Neural progenitor cell (in vitro differentiated cells): Measurements from ENCODE around the gene LIPC. TPM values are rescaled to one million over a fixed set of nuclear protein-coding genes. Genes with fewer than 3 reads are reported as not detected.
A peak's percentile ranks its signal among the peaks of the same experiment; 100 is the strongest.

Experiments
- DNase-seq: peaks from one replicate; pipeline ENCODE4 v3.0.0-alpha.2; 2016; ENCODE audit warnings: low spot score
- H2AFZ ChIP-seq: fragments of 200-600 bp; sonication (generic); replicated peaks from 2 replicates; pipeline ENCODE4 v1.6.1; 2016; ENCODE audit warnings: antibody characterized with exemption
- H3F3A ChIP-seq: fragments of 200-600 bp; sonication (generic); 2 replicates; pipeline ENCODE4 v1.6.1; 2016; ENCODE audit warnings: antibody characterized with exemption, low read depth
- H3K27ac ChIP-seq: fragments of 200-600 bp; sonication (generic); 2 replicates; pipeline ENCODE4 v1.5.1; 2016; ENCODE audit warnings: mild to moderate bottlenecking
- H3K27me3 ChIP-seq: fragments of 200-600 bp; sonication (generic); 2 replicates; pipeline ENCODE4 v1.6.1; 2016; ENCODE audit warnings: mild to moderate bottlenecking, moderate library complexity
- H3K36me3 ChIP-seq: fragments of 200-600 bp; sonication (generic); 2 replicates; pipeline ENCODE4 v1.5.1; 2016
- H3K4me1 ChIP-seq: fragments of 200-600 bp; sonication (generic); 2 replicates; pipeline ENCODE4 v1.6.1; 2016; ENCODE audit warnings: mixed run types
- H3K4me2 ChIP-seq: fragments of 200-600 bp; sonication (generic); 2 replicates; pipeline ENCODE4 v1.6.1; 2016
- H3K4me3 ChIP-seq: fragments of 200-600 bp; sonication (generic); 2 replicates; pipeline ENCODE4 v1.5.1; 2016
- H3K79me2 ChIP-seq: fragments of 200-600 bp; sonication (generic); 2 replicates; pipeline ENCODE4 v1.6.1; 2016; ENCODE audit warnings: low read depth
- H3K9ac ChIP-seq: fragments of 200-600 bp; sonication (generic); 2 replicates; pipeline ENCODE4 v1.6.1; 2016
- H3K9me3 ChIP-seq: fragments of 200-600 bp; sonication (generic); 2 replicates; pipeline ENCODE4 v1.5.1; 2016; ENCODE audit warnings: low read depth
- H4K20me1 ChIP-seq: fragments of 200-600 bp; sonication (generic); 2 replicates; pipeline ENCODE4 v1.6.1; 2016; ENCODE audit warnings: low read depth
- H3K27ac Mint-ChIP-seq: 3 replicates; pipeline ENCODE4 v1.8.0; 2021; ENCODE audit warnings: mixed read lengths
- H3K27me3 Mint-ChIP-seq: 2 replicates; pipeline ENCODE4 v1.8.0; 2022; ENCODE audit warnings: low read depth, mild to moderate bottlenecking, inconsistent platforms, moderate library complexity, mixed read lengths; ENCODE audit not compliant: insufficient read depth
- H3K36me3 Mint-ChIP-seq: 3 replicates; pipeline ENCODE4 v1.8.0; 2021; ENCODE audit warnings: mixed read lengths
- H3K4me1 Mint-ChIP-seq: 3 replicates; pipeline ENCODE4 v1.8.0; 2021; ENCODE audit warnings: mixed read lengths
- H3K4me3 Mint-ChIP-seq: 3 replicates; pipeline ENCODE4 v1.8.0; 2021; ENCODE audit warnings: mild to moderate bottlenecking, moderate library complexity, mixed read lengths
- H3K9me3 Mint-ChIP-seq: 3 replicates; pipeline ENCODE4 v1.8.0; 2020; ENCODE audit warnings: mixed read lengths
- EZH2 ChIP-seq: fragments of 200-600 bp; sonication (generic); IDR thresholded peaks from 2 replicates; pipeline ENCODE4 v1.6.1; 2017; ENCODE audit warnings: antibody characterized with exemption, mild to moderate bottlenecking, moderate library complexity
- EZH2phosphoT487 ChIP-seq: fragments of 200-600 bp; sonication (generic); IDR thresholded peaks from 2 replicates; pipeline ENCODE4 v1.6.1; 2017; ENCODE audit warnings: antibody characterized with exemption
- total RNA-seq: library from RNA; depleted of rRNA; stranded (reverse); fragments of >200 nt; gene quantifications from 2 replicates; pipeline ENCODE4 v1.2.3, GENCODE V29; 2015; ENCODE audit warnings: low replicate concordance
- TF ChIP-seq, protein P1 (sequence below): fragments of 200-600 bp; sonication (generic); IDR thresholded peaks from 2 replicates; pipeline ENCODE4 v1.5.1; 2017; ENCODE audit warnings: antibody characterized with exemption, mild to moderate bottlenecking

LIPC gene
- total RNA-seq, 1 donor from 2014 or later: not detected

DNA sequence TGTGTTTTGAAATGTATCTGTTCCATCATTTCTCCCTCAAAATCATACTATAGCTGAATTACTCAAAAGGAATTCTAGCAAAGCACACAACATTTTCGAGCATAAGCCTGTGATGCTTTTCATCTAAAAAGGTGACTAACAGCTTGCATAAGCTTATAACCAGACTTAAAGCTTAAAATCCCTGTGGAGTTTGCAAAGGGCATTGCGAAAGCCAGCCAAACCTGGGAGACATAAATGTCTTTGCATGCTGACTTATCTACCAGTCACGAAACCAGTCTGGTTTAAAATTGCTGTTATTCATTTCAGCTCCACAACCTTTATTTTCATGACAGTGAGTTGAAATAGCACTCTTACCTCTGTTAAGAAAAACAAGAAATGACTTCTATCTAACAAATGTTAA, 35.6 kb upstream of the LIPC start:
- Histone ChIP-seq H3K79me2 (no peaks in the 10 kb centered on the region), H3K36me3 (no peaks in the 10 kb centered on the region), H2AFZ (no peak overlapping the region), H3F3A (no peaks in the 10 kb centered on the region), H3K4me2 (no peak overlapping the region), H3K27me3 (no peaks in the 10 kb centered on the region), H3K4me3 (no peak overlapping the region), H3K9me3 (no peaks in the 10 kb centered on the region), H3K27ac (no peak overlapping the region), H4K20me1 (no peaks in the 10 kb centered on the region), H3K4me1 (peaks cover 13% of the 10 kb centered on the region), H3K9ac (no peak overlapping the region)
- TF ChIP-seq EZH2 (no peak), EZH2phosphoT487 (no peak)
- TF ChIP-seq, protein P1, sequence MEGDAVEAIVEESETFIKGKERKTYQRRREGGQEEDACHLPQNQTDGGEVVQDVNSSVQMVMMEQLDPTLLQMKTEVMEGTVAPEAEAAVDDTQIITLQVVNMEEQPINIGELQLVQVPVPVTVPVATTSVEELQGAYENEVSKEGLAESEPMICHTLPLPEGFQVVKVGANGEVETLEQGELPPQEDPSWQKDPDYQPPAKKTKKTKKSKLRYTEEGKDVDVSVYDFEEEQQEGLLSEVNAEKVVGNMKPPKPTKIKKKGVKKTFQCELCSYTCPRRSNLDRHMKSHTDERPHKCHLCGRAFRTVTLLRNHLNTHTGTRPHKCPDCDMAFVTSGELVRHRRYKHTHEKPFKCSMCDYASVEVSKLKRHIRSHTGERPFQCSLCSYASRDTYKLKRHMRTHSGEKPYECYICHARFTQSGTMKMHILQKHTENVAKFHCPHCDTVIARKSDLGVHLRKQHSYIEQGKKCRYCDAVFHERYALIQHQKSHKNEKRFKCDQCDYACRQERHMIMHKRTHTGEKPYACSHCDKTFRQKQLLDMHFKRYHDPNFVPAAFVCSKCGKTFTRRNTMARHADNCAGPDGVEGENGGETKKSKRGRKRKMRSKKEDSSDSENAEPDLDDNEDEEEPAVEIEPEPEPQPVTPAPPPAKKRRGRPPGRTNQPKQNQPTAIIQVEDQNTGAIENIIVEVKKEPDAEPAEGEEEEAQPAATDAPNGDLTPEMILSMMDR: no peak
- Mint-ChIP-seq H3K4me1 (peaks cover 36% of the 10 kb centered on the region), H3K36me3 (no peaks in the 10 kb centered on the region), H3K9me3 (no peaks in the 10 kb centered on the region), H3K4me3 (no peak overlapping the region), H3K27me3 (peaks cover 2% of the 10 kb centered on the region), H3K27ac (no peak overlapping the region)
- no peak for DNase-seq

GRCh38 chr15:58398071-58398470, 33.7 kb upstream of the LIPC start:
- Histone ChIP-seq H3K4me1 (peaks cover 8% of the 10 kb centered on the region), H4K20me1 (no peaks in the 10 kb centered on the region), H3K9me3 (no peaks in the 10 kb centered on the region), H3K4me3 (no peak overlapping the region), H3K27me3 (no peaks in the 10 kb centered on the region), H2AFZ (peak overlapping the region; percentile 13), H3K9ac (no peak overlapping the region), H3K27ac (no peak overlapping the region), H3K79me2 (no peaks in the 10 kb centered on the region), H3F3A (no peaks in the 10 kb centered on the region), H3K4me2 (no peak overlapping the region), H3K36me3 (no peaks in the 10 kb centered on the region)
- Mint-ChIP-seq H3K27me3 (peaks cover 2% of the 10 kb centered on the region), H3K4me3 (no peak overlapping the region), H3K36me3 (no peaks in the 10 kb centered on the region), H3K27ac (no peak overlapping the region), H3K9me3 (no peaks in the 10 kb centered on the region), H3K4me1 (peaks cover 23% of the 10 kb centered on the region)
- DNase-seq: peak; percentile 46
- TF ChIP-seq EZH2 (no peak), EZH2phosphoT487 (no peak)
- TF ChIP-seq, protein P1: no peak

- no peak overlapping the region for H3K9ac ChIP-seq
- no peak overlapping the region for H3K4me3 ChIP-seq
- H4K20me1 ChIP-seq: no peaks in the 10 kb centered on the region
- H3K4me3 Mint-ChIP-seq: no peak overlapping the region
- H3K27ac Mint-ChIP-seq: no peak overlapping the region
- H3K27ac ChIP-seq: no peak overlapping the region
- no peak for DNase-seq
- peak overlapping the region; percentile 13 for H2AFZ ChIP-seq
- H3K27me3 Mint-ChIP-seq: peaks cover 2% of the 10 kb centered on the region
- peaks cover 3% of the 10 kb centered on the region for H3K4me1 ChIP-seq
- H3F3A ChIP-seq: no peaks in the 10 kb centered on the region
- H3K9me3 Mint-ChIP-seq: no peaks in the 10 kb centered on the region
- peaks cover 17% of the 10 kb centered on the region for H3K4me1 Mint-ChIP-seq
- H3K9me3 ChIP-seq: no peaks in the 10 kb centered on the region
- no peaks in the 10 kb centered on the region for H3K36me3 ChIP-seq
- H3K36me3 Mint-ChIP-seq: no peaks in the 10 kb centered on the region
- H3K27me3 ChIP-seq: no peaks in the 10 kb centered on the region
- no peak for TF ChIP-seq EZH2phosphoT487
- TF ChIP-seq, protein P1: no peak
- no peak for TF ChIP-seq EZH2
- no peaks in the 10 kb centered on the region for H3K79me2 ChIP-seq
- H3K4me2 ChIP-seq: no peak overlapping the region
Measured at GRCh38 chr15:58398643-58399042, 33.1 kb upstream of the LIPC start.
